ENCODE measurements around the gene SEPTIN11. TPM values are rescaled to one million over a fixed set of nuclear protein-coding genes. Genes with fewer than 3 reads are reported as not detected.

Gene SEPTIN11
- polyA plus RNA-seq, 1 donor (not counting 4 experiments of a cell fraction or from before 2014, with no cell fraction given): 99.3 TPM

- Histone ChIP-seq H3K36me3 (ENCODE audit: control insufficient read depth in 2 of 2, extremely low read depth in 1 of 2, insufficient read depth in 2 of 2, low read length in 2 of 2) (peaks cover 0 to 4% of the 10 kb centered on the region in 2 experiments), H3K27ac (ENCODE audit: control insufficient read depth, insufficient read depth, low read length) (no peak overlapping the region), H3K79me2 (ENCODE audit: control insufficient read depth, insufficient read depth, low read length) (peaks cover 83% of the 10 kb centered on the region), H3K9me1 (ENCODE audit: control insufficient read depth, extremely low read depth, insufficient read depth, low read length) (no peaks in the 10 kb centered on the region), H3K9me3 (ENCODE audit: control insufficient read depth, low read depth, low read length) (no peaks in the 10 kb centered on the region), H3K4me3 (ENCODE audit: control insufficient read depth in 2 of 3, extremely low read depth in 1 of 3, insufficient read depth in 2 of 3, low read depth in 1 of 3, low read length in 3 of 3) (no peak overlapping the region), H3K4me1 (ENCODE audit: control insufficient read depth, extremely low read depth, insufficient read depth, low read length) (peaks cover 9% of the 10 kb centered on the region), H3K4me2 (ENCODE audit: control insufficient read depth, extremely low read depth, insufficient read depth, low read depth, low read length) (no peak overlapping the region), H2AFZ (ENCODE audit: control insufficient read depth, low read length) (no peak overlapping the region), H3K9ac (ENCODE audit: control insufficient read depth, extremely low read depth, insufficient read depth, low read length) (no peak overlapping the region), H4K20me1 (ENCODE audit: control insufficient read depth, extremely low read depth, insufficient read depth, low read length) (no peaks in the 10 kb centered on the region), H3K27me3 (ENCODE audit: control insufficient read depth, extremely low read depth, insufficient read depth, low read length) (no peaks in the 10 kb centered on the region)
- DNase-seq (ENCODE audit: low read depth, low spot score) (no peak), FAIRE-seq (no peak)
- dilution Hi-C loops (cut with MboI; ENCODE audit: extremely low pct_ligation_motif_present, low sequenced_read_pairs): no loop called here
- TF ChIP-seq, protein P1, sequence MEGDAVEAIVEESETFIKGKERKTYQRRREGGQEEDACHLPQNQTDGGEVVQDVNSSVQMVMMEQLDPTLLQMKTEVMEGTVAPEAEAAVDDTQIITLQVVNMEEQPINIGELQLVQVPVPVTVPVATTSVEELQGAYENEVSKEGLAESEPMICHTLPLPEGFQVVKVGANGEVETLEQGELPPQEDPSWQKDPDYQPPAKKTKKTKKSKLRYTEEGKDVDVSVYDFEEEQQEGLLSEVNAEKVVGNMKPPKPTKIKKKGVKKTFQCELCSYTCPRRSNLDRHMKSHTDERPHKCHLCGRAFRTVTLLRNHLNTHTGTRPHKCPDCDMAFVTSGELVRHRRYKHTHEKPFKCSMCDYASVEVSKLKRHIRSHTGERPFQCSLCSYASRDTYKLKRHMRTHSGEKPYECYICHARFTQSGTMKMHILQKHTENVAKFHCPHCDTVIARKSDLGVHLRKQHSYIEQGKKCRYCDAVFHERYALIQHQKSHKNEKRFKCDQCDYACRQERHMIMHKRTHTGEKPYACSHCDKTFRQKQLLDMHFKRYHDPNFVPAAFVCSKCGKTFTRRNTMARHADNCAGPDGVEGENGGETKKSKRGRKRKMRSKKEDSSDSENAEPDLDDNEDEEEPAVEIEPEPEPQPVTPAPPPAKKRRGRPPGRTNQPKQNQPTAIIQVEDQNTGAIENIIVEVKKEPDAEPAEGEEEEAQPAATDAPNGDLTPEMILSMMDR (optimal IDR thresholded peaks at IDR 0.05 in 1 of 3, IDR thresholded peaks at IDR 0.05 in 1 of 3, conservative IDR thresholded peaks at IDR 0.05 in 1 of 3; ENCODE audit: extremely low read depth in 1 of 3, insufficient read depth in 2 of 3, low read length in 3 of 3): no peak
- TF ChIP-seq EZH2 (IDR thresholded peaks at IDR 0.05; ENCODE audit: low read length): no peak
Measured at GRCh38 chr4:76954489-76954888, 4.9 kb downstream of the SEPTIN11 start.

DNA sequence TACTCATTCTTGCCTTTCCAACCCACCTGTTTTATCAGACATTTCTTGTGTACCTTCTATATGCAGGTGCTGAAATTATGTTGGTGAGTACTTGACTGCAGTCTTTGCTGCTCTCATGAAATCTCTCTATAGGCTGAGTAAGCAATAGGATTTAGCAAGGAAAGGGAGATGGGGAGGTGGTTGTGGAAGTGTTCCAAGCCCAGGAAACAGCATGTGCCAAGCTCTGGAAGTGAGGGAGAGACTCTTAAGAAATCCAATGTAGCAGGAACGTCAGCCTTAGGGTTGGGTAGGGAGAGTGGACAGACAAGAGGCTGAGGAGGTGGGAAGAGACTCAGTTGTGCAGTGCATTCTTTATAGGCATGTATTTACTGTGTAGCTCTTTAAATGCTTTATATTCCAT is 5.6 kb downstream of the SEPTIN11 start:
- Histone ChIP-seq H3K4me1 (ENCODE audit: control insufficient read depth, extremely low read depth, insufficient read depth, low read length) (peaks cover 9% of the 10 kb centered on the region), H3K27me3 (ENCODE audit: control insufficient read depth, extremely low read depth, insufficient read depth, low read length) (no peaks in the 10 kb centered on the region), H4K20me1 (ENCODE audit: control insufficient read depth, extremely low read depth, insufficient read depth, low read length) (no peaks in the 10 kb centered on the region), H3K79me2 (ENCODE audit: control insufficient read depth, insufficient read depth, low read length) (peaks cover 85% of the 10 kb centered on the region), H3K9me3 (ENCODE audit: control insufficient read depth, low read depth, low read length) (no peaks in the 10 kb centered on the region), H3K36me3 (ENCODE audit: control insufficient read depth in 2 of 2, extremely low read depth in 1 of 2, insufficient read depth in 2 of 2, low read length in 2 of 2) (peaks cover 0 to 4% of the 10 kb centered on the region in 2 experiments), H3K9ac (ENCODE audit: control insufficient read depth, extremely low read depth, insufficient read depth, low read length) (no peak overlapping the region), H3K9me1 (ENCODE audit: control insufficient read depth, extremely low read depth, insufficient read depth, low read length) (no peaks in the 10 kb centered on the region), H3K4me3 (ENCODE audit: control insufficient read depth in 2 of 3, extremely low read depth in 1 of 3, insufficient read depth in 2 of 3, low read depth in 1 of 3, low read length in 3 of 3) (no peak overlapping the region), H2AFZ (ENCODE audit: control insufficient read depth, low read length) (no peak overlapping the region), H3K4me2 (ENCODE audit: control insufficient read depth, extremely low read depth, insufficient read depth, low read depth, low read length) (no peak overlapping the region), H3K27ac (ENCODE audit: control insufficient read depth, insufficient read depth, low read length) (no peak overlapping the region)
- DNase-seq (ENCODE audit: low read depth, low spot score) (no peak), FAIRE-seq (no peak)
- dilution Hi-C loops (cut with MboI; ENCODE audit: extremely low pct_ligation_motif_present, low sequenced_read_pairs): no loop called here
- TF ChIP-seq, protein P1 (optimal IDR thresholded peaks at IDR 0.05 in 1 of 3, IDR thresholded peaks at IDR 0.05 in 1 of 3, conservative IDR thresholded peaks at IDR 0.05 in 1 of 3; ENCODE audit: extremely low read depth in 1 of 3, insufficient read depth in 2 of 3, low read length in 3 of 3): no peak
- TF ChIP-seq EZH2 (IDR thresholded peaks at IDR 0.05; ENCODE audit: low read length): no peak

All from keratinocyte (primary cell).